Astrocyte (in vitro differentiated cells and primary cell): ENCODE measurements around the gene UBE4B. TPM values are rescaled to one million over a fixed set of nuclear protein-coding genes. Genes with fewer than 3 reads are reported as not detected.
A peak's percentile ranks its signal among the peaks of the same experiment; 100 is the strongest.

Source experiments
- DNase-seq: peaks from one replicate; pipeline ENCODE4 v3.0.0-alpha.2; 2010; ENCODE audit warnings: low read depth
- FAIRE-seq: peaks from 2 replicates; lab custom pipeline; 2011; peaks lifted over from hg19 to GRCh38; lab: Jason Lieb, UNC
- H2AFZ ChIP-seq: 2 replicates; pipeline ENCODE4 v1.6.0; 2012; ENCODE audit warnings: low read depth, low read length, inconsistent platforms
- H3K27ac ChIP-seq: 2 replicates; pipeline ENCODE4 v1.5.1; 2011; ENCODE audit warnings: low read depth, low read length, inconsistent platforms
- H3K27me3 ChIP-seq: 2 replicates; pipeline ENCODE4 v1.6.0; 2011; ENCODE audit warnings: low read length, inconsistent platforms; ENCODE audit not compliant: insufficient read depth
- H3K36me3 ChIP-seq: 2 replicates; pipeline ENCODE4 v1.5.1; 2011; ENCODE audit warnings: low read length, inconsistent platforms; ENCODE audit not compliant: insufficient read depth
- H3K4me1 ChIP-seq: 2 replicates; pipeline ENCODE4 v1.5.1; 2011; ENCODE audit warnings: low read length, inconsistent platforms; ENCODE audit not compliant: insufficient read depth
- H3K4me2 ChIP-seq: 2 replicates; pipeline ENCODE4 v1.6.0; 2012; ENCODE audit warnings: low read length, inconsistent platforms
- H3K4me3 ChIP-seq: 2 replicates; pipeline ENCODE4 v1.5.1; 2011; ENCODE audit warnings: low read depth, mild to moderate bottlenecking, low read length, inconsistent platforms; ENCODE audit not compliant: insufficient read depth
- H3K79me2 ChIP-seq: 2 replicates; pipeline ENCODE4 v1.6.0; 2012; ENCODE audit warnings: mild to moderate bottlenecking, low read length, inconsistent platforms; ENCODE audit not compliant: insufficient read depth
- H3K9ac ChIP-seq: 2 replicates; pipeline ENCODE4 v1.6.0; 2012; ENCODE audit warnings: mild to moderate bottlenecking, low read length, inconsistent platforms
- H3K9me3 ChIP-seq: 2 replicates; pipeline ENCODE4 v1.5.1; 2012; ENCODE audit warnings: low read depth, mild to moderate bottlenecking, low read length, inconsistent platforms; ENCODE audit not compliant: insufficient read depth
- H4K20me1 ChIP-seq: 2 replicates; pipeline ENCODE4 v1.6.0; 2012; ENCODE audit warnings: low read length, inconsistent platforms; ENCODE audit not compliant: insufficient read depth
- H3K27ac Mint-ChIP-seq: one replicate; pipeline ENCODE4 v1.8.0; 2021; ENCODE audit warnings: mild to moderate bottlenecking, mixed read lengths; ENCODE audit not compliant: unreplicated experiment
- H3K27me3 Mint-ChIP-seq: one replicate; pipeline ENCODE4 v1.8.0; 2021; ENCODE audit warnings: low read depth, mixed read lengths; ENCODE audit not compliant: unreplicated experiment
- H3K36me3 Mint-ChIP-seq: one replicate; pipeline ENCODE4 v1.8.0; 2021; ENCODE audit warnings: low read depth, mixed read lengths; ENCODE audit not compliant: unreplicated experiment
- H3K4me1 Mint-ChIP-seq: one replicate; pipeline ENCODE4 v1.8.0; 2021; ENCODE audit warnings: low read depth, mixed read lengths; ENCODE audit not compliant: unreplicated experiment
- H3K4me3 Mint-ChIP-seq: one replicate; pipeline ENCODE4 v1.8.0; 2021; ENCODE audit warnings: mild to moderate bottlenecking, moderate library complexity, mixed read lengths; ENCODE audit not compliant: unreplicated experiment
- H3K9me3 Mint-ChIP-seq: one replicate; pipeline ENCODE4 v1.8.0; 2021; ENCODE audit warnings: mild to moderate bottlenecking, mixed read lengths; ENCODE audit not compliant: unreplicated experiment
- EZH2 ChIP-seq: IDR thresholded peaks from 2 replicates; pipeline ENCODE4 v1.6.1; 2012; ENCODE audit warnings: mild to moderate bottlenecking, low read length, inconsistent platforms; ENCODE audit not compliant: insufficient read depth
- total RNA-seq: library from RNA; stranded (reverse); gene quantifications from 2 replicates; pipeline ENCODE4 v1.2.1, GENCODE V29; 2021
- TF ChIP-seq, protein P1 (sequence below): IDR thresholded peaks from 2 replicates; pipeline ENCODE4 v1.5.1; 2011; ENCODE audit warnings: low read depth, mild to moderate bottlenecking, inconsistent platforms, low read length, moderate library complexity; ENCODE audit not compliant: insufficient read depth

Gene UBE4B
- total RNA-seq, 1 donor from 2014 or later: 41.5 TPM

DNA sequence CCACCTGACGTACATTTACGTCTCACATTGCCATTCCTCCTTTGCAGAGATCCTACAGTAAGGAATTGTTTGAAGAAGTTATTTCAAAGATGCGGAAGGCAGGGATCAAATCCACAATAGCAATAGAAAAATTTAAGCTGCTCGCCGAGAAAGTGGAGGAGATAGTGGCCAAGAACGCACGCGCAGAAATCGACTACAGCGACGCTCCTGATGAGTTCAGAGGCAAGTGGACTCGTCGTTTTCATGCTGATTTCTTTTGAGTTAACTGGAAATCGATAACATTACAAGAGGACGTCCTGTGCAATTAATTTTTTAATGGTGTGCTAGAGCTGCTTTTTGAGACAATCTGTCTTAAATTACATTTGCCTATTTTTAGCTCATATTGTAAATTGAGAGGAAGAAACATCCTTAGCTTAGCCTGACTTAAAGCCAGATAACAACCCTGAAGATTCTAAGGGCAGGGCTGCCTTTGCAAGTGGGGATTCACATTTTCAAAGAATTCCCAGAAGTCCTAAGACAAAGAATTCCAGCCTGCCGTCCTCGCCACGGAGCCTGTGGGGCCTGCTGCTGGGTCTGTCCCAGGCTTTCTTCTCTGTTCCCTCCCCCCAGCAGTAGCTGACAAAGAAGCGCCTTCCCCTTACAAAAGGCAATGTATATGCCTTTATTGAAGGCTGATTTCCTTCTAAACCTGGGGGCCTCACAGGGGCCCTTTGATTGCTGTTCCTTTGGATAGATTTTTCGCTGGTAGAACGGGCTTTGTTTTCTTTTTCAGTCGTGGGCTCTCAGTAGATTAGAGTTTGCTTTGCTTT is 146.0 kb downstream of the UBE4B start:
- H3K27ac Mint-ChIP-seq: peak overlapping the region; percentile 58
- DNase-seq: no peak

DNA sequence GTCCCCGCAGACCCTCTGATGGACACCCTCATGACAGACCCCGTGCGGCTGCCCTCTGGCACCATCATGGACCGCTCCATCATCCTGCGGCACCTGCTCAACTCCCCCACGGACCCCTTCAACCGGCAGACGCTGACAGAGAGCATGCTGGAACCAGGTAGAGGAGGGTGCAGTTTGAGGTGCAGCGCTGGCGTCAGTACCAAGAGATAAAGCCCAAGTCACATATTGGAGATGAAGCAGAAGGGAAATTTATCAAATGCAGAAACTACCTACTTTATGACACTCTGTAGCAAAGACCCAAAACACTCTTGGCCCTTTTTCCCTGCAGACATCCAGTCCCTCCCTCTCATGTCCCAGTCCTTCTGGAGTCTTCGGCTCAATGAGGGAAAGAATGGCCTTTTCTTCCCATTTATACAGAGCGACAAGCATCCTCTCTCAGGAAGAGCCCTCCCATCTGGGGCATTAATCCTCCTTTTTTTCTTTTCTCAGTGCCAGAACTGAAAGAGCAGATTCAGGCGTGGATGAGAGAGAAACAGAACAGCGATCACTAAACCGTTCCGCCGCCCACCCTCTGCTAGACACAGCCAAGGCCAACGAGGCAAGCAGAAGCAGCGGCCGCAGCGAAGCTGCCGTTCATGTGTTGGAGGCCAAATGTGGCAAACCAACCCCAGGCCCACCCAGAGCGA is 146.8 kb downstream of the UBE4B start:
- Mint-ChIP-seq H3K27me3 (no peaks in the 10 kb centered on the region), H3K4me1 (peaks cover 9% of the 10 kb centered on the region), H3K9me3 (no peaks in the 10 kb centered on the region), H3K4me3 (no peak overlapping the region), H3K36me3 (peaks cover 25% of the 10 kb centered on the region), H3K27ac (peak overlapping the region; percentile 27)
- H3K27ac ChIP-seq: no peak overlapping the region
- H3K4me3 ChIP-seq: no peak overlapping the region
- TF ChIP-seq EZH2: no peak
- TF ChIP-seq, protein P1, sequence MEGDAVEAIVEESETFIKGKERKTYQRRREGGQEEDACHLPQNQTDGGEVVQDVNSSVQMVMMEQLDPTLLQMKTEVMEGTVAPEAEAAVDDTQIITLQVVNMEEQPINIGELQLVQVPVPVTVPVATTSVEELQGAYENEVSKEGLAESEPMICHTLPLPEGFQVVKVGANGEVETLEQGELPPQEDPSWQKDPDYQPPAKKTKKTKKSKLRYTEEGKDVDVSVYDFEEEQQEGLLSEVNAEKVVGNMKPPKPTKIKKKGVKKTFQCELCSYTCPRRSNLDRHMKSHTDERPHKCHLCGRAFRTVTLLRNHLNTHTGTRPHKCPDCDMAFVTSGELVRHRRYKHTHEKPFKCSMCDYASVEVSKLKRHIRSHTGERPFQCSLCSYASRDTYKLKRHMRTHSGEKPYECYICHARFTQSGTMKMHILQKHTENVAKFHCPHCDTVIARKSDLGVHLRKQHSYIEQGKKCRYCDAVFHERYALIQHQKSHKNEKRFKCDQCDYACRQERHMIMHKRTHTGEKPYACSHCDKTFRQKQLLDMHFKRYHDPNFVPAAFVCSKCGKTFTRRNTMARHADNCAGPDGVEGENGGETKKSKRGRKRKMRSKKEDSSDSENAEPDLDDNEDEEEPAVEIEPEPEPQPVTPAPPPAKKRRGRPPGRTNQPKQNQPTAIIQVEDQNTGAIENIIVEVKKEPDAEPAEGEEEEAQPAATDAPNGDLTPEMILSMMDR: no peak
- FAIRE-seq: no peak
- peaks cover 22% of the 10 kb centered on the region for H3K36me3 ChIP-seq
- H3K79me2 ChIP-seq: no peaks in the 10 kb centered on the region
- H3K4me2 ChIP-seq: no peak overlapping the region
- H3K9ac ChIP-seq: no peak overlapping the region
- peaks cover 7% of the 10 kb centered on the region for H3K4me1 ChIP-seq
- DNase-seq: no peak
- no peaks in the 10 kb centered on the region for H3K27me3 ChIP-seq
- peak overlapping the region; percentile 23 for H2AFZ ChIP-seq
- no peaks in the 10 kb centered on the region for H3K9me3 ChIP-seq
- H4K20me1 ChIP-seq: no peaks in the 10 kb centered on the region

More for the DNA sequence above, 146.0 kb downstream of the UBE4B start:
- no peaks in the 10 kb centered on the region for H3K27me3 ChIP-seq
- FAIRE-seq: no peak
- H3K4me1 ChIP-seq: peaks cover 7% of the 10 kb centered on the region
- Mint-ChIP-seq H3K4me1 (peaks cover 9% of the 10 kb centered on the region), H3K36me3 (peaks cover 23% of the 10 kb centered on the region), H3K27me3 (no peaks in the 10 kb centered on the region), H3K4me3 (no peak overlapping the region), H3K9me3 (no peaks in the 10 kb centered on the region)
- no peaks in the 10 kb centered on the region for H4K20me1 ChIP-seq
- TF ChIP-seq EZH2: no peak
- TF ChIP-seq, protein P1: no peak
- H3K79me2 ChIP-seq: no peaks in the 10 kb centered on the region
- no peak overlapping the region for H3K27ac ChIP-seq
- H3K9me3 ChIP-seq: no peaks in the 10 kb centered on the region
- no peak overlapping the region for H3K9ac ChIP-seq
- no peak overlapping the region for H3K4me3 ChIP-seq
- H3K36me3 ChIP-seq: peaks cover 22% of the 10 kb centered on the region
- no peak overlapping the region for H2AFZ ChIP-seq
- peak overlapping the region; percentile 19 for H3K4me2 ChIP-seq
